ENCODE measurements around the gene STUB1. TPM values are rescaled to one million over a fixed set of nuclear protein-coding genes. Genes with fewer than 3 reads are reported as not detected.

Gene STUB1
- total and polyA plus RNA-seq, 10 of the 15 experiments (the other 5 are each of a cell fraction or from before 2014, with no cell fraction given): 4.2 to 136 (median 67.1) TPM

- no peak for TF ChIP-seq PBX3 (IDR thresholded peaks at IDR 0.05; ENCODE audit: insufficient replicate concordance, low read depth, low read length)
- no peak for TF ChIP-seq MLLT1 (IDR thresholded peaks at IDR 0.05)
- TF ChIP-seq SREBF1 (IDR thresholded peaks at IDR 0.05; ENCODE audit: low read length): no peak
- TF ChIP-seq RELB (IDR thresholded peaks at IDR 0.05; ENCODE audit: low read depth): no peak
Observed at GRCh38 chr16:704047-704446, 23.8 kb downstream of the STUB1 start (continued).

GRCh38 chr16:704552-705380, 24.6 kb downstream of the STUB1 start:
- Histone ChIP-seq H3K27me3 (replicated peaks in 1 of 2; ENCODE audit: control insufficient read depth in 2 of 2, insufficient read depth in 2 of 2, low read length in 1 of 2) (peaks cover 0 to 11% of the 10 kb centered on the region in 2 experiments; a peak in 2 of 4 replicates), H3K4me2 (ENCODE audit: control insufficient read depth, insufficient read depth) (no peak overlapping the region), H4K20me1 (ENCODE audit: control insufficient read depth, insufficient read depth) (no peaks in the 10 kb centered on the region), H2AFZ (ENCODE audit: control insufficient read depth, low read depth, low read length) (no peak overlapping the region), H3K36me3 (ENCODE audit: control insufficient read depth in 2 of 2, insufficient read depth in 2 of 2, low read length in 1 of 2) (no peaks in the 10 kb centered on the region), H3K4me1 (ENCODE audit: control insufficient read depth, insufficient read depth, low read length) (no peaks in the 10 kb centered on the region), H3K9me3 (replicated peaks; ENCODE audit: control insufficient read depth, insufficient read depth, low read length) (no peaks in the 10 kb centered on the region), H3K9ac (ENCODE audit: control insufficient read depth, insufficient read depth, low read length) (no peak overlapping the region), H3K4me3 (no peak overlapping the region), H3K27ac (ENCODE audit: control insufficient read depth, insufficient read depth) (no peak overlapping the region), H3K79me2 (ENCODE audit: control insufficient read depth, insufficient read depth, low read length) (no peaks in the 10 kb centered on the region)
- SMC1A ChIA-PET (ENCODE audit: uncharacterized antibody, unreplicated experiment): interaction anchor here (0.6 kb wide), 1 partner anchor 80 kb away, joined by 3 read pairs; no protein-coding TSS in a partner anchor
- no TSS peak for BruUV-seq (replicated peaks)
- TF ChIP-seq MAX (IDR thresholded peaks at IDR 0.05; ENCODE audit: low read depth, low read length) (no peak), REST (IDR thresholded peaks at IDR 0.05; ENCODE audit: low read depth, low read length) (0 out of 2 replicates have a peak, but pooled peaks have one; percentile 19)
- in situ Hi-C loops (cut with MboI): no loop called here
- DNase-seq (ENCODE audit: low read depth, low spot score): no peak
- POLR2A ChIA-PET: no interaction called here
- WGBS (ENCODE audit: insufficient coverage, insufficient replicate concordance, low lambda C conversion rate, missing lambda C conversion rate): 43% methylated on average over 33 of the region's 50 CpGs
- ATAC-seq: no peak
- intact Hi-C loops (cut with micrococcal nuclease; ENCODE audit: unreplicated experiment): no loop called here
- RAD21 ChIA-PET (ENCODE audit: unreplicated experiment): no interaction called here
- CTCF ChIA-PET: no interaction called here
- FAIRE-seq: no peak
